Fibroblast of lung (primary cell): ENCODE measurements around the gene LRP2BP.

ENCODE experiments used
- EZH2 ChIP-seq: IDR thresholded peaks from 2 replicates; pipeline ENCODE4 v1.5.1; 2012; ENCODE audit warnings: low read length, control low read depth, mild to moderate bottlenecking; ENCODE audit errors: missing control alignments
- TF ChIP-seq, protein P1 (sequence below), 2 donors: IDR thresholded peaks in 1 of 2; conservative IDR thresholded peaks in 1 of 2; 1 replicate in 1 of 2; 2 replicates in 1 of 2; pipeline ENCODE4 v1.5.1; 2011 to 2012; ENCODE audit warnings: low read length in 2 of 2, control low read depth in 1 of 2, inconsistent platforms in 1 of 2, low read depth in 1 of 2, mild to moderate bottlenecking in 1 of 2

DNA sequence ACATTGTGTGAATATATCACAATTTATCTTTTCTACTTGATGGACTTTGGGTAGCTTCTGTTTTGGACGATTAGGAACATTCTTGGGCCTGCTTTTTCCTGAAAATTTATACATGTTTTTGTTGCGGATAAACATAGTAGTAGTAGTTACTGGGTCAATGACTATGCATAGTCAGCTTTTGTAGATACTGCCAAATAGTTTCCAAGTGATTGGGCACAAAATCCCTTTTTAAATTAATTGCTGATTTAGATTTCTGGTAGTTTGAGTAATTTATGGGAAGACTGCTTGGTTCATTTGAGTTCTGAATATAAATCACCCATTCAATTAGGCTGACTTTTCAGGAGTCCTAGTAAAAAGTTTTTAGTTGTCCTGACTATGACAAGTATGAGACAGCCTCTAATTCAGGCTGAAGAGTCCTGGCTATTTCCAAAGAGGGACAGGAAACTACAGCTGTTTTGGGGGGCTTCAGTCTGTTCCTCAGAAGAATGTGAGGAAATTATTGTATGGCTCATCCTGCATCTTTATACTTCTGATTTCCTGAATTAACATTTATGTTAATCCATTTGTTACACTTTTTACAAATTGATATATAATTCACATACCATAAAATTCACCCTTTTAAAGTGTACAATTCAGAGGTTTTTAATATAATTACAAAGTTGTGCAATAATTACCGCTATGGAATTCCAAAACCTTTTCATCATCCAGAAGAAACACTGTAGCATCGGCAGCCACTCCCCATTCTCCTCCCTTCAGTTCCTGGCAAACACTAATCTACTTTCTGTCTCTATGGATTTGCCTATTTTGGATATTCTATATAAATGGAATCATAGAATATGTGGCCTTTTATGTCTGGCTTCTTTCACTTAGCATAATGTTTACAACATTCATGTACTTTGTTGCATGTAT is 14.2 kb downstream of the LRP2BP start:
- TF ChIP-seq, protein P1, sequence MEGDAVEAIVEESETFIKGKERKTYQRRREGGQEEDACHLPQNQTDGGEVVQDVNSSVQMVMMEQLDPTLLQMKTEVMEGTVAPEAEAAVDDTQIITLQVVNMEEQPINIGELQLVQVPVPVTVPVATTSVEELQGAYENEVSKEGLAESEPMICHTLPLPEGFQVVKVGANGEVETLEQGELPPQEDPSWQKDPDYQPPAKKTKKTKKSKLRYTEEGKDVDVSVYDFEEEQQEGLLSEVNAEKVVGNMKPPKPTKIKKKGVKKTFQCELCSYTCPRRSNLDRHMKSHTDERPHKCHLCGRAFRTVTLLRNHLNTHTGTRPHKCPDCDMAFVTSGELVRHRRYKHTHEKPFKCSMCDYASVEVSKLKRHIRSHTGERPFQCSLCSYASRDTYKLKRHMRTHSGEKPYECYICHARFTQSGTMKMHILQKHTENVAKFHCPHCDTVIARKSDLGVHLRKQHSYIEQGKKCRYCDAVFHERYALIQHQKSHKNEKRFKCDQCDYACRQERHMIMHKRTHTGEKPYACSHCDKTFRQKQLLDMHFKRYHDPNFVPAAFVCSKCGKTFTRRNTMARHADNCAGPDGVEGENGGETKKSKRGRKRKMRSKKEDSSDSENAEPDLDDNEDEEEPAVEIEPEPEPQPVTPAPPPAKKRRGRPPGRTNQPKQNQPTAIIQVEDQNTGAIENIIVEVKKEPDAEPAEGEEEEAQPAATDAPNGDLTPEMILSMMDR (conservative IDR thresholded peaks at IDR 0.05 in 1 of 2, IDR thresholded peaks at IDR 0.05 in 1 of 2; ENCODE audit: low read depth in 1 of 2, low read length in 2 of 2) = no peak
- TF ChIP-seq EZH2 = no peak
